ENCODE measurements around the gene SDS. TPM values are rescaled to one million over a fixed set of nuclear protein-coding genes. Genes with fewer than 3 reads are reported as not detected.

Gene SDS
- total and polyA plus RNA-seq, 2 donors (not counting 3 experiments of a cell fraction or from before 2014, with no cell fraction given) = not detected

DNA sequence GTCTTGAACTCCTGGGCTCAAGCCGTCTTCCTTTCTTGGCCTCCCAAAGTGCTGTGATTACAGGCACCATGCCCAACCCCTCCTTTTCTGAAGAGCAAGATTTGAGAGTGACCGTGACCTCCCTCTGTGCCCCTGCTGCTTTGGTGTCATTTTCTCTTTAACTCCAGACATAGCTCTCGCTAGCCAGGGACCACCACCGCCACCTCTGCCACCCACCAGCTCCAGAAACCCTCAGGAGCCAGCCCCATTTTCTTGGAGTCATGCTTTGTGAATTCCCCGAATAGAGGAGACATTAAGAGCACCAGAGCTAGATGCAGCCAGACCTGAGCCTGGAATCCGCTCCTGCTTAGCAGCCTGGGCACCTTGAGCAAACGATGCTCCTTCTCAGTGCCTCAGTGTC lies 36.6 kb upstream of the SDS start:
- intact Hi-C loops (cut with micrococcal nuclease) = no loop called here
- ChIA-PET CTCF (interaction anchor here (0.7 to 2.4 kb wide), 7 partner anchors 15 to 477 kb away, joined by 3 to 11 read pairs (median 5); no protein-coding TSS in a partner anchor), POLR2A (no interaction called here)
- no peak for FAIRE-seq
- no peaks in the 10 kb centered on the region for H3K36me3 ChIP-seq (ENCODE audit: control insufficient read depth in 2 of 2, extremely low read depth in 1 of 2, insufficient read depth in 2 of 2, low read length in 2 of 2)
- peaks cover 0 to 2% of the 10 kb centered on the region in 2 experiments for H3K27me3 ChIP-seq (ENCODE audit: control insufficient read depth in 2 of 2, insufficient read depth in 2 of 2, low read length in 2 of 2)
- H4K20me1 ChIP-seq (replicated peaks; ENCODE audit: control insufficient read depth, extremely low read depth, insufficient read depth, low read length) = no peaks in the 10 kb centered on the region
- no peak overlapping the region for H3K4me2 ChIP-seq (ENCODE audit: insufficient read depth, low read length)
- no peaks in the 10 kb centered on the region for H3K4me1 ChIP-seq (ENCODE audit: control insufficient read depth, extremely low read depth, insufficient read depth, low read length)
- no peak overlapping the region for H3K9ac ChIP-seq (replicated peaks; ENCODE audit: extremely low read depth, insufficient read depth, low read length)
- no TSS peak for BruUV-seq (replicated peaks)
- no peak overlapping the region for H2AFZ ChIP-seq (ENCODE audit: low read depth, low read length)
- no peaks in the 10 kb centered on the region for H3K9me3 ChIP-seq (replicated peaks; ENCODE audit: control insufficient read depth, insufficient read depth, low read length)
- no peak for DNase-seq (ENCODE audit: low read depth, low spot score)
- TF ChIP-seq POLR2AphosphoS5 (IDR thresholded peaks at IDR 0.05; ENCODE audit: insufficient read depth, low read depth, low read length) (no peak), JUN (IDR thresholded peaks at IDR 0.05; ENCODE audit: borderline replicate concordance, insufficient read depth, insufficient read length, low read depth) (no peak), POLR2A (IDR thresholded peaks at IDR 0.05; ENCODE audit: low read depth, low read length) (no peak), FOS (IDR thresholded peaks at IDR 0.05; ENCODE audit: borderline replicate concordance, insufficient read depth, low read length) (no peak), GATA2 (IDR thresholded peaks at IDR 0.05; ENCODE audit: insufficient read depth, insufficient read length, low read depth, low read length) (no peak), MYC (IDR thresholded peaks at IDR 0.05; ENCODE audit: low read depth, low read length) (no peak), EZH2 (IDR thresholded peaks at IDR 0.05; ENCODE audit: borderline replicate concordance, low read depth, low read length, severe bottlenecking) (no peak)
- TF ChIP-seq, protein P1, sequence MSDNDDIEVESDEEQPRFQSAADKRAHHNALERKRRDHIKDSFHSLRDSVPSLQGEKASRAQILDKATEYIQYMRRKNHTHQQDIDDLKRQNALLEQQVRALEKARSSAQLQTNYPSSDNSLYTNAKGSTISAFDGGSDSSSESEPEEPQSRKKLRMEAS (IDR thresholded peaks at IDR 0.05; ENCODE audit: insufficient read depth, insufficient read length) = no peak
- TF ChIP-seq, protein P2, sequence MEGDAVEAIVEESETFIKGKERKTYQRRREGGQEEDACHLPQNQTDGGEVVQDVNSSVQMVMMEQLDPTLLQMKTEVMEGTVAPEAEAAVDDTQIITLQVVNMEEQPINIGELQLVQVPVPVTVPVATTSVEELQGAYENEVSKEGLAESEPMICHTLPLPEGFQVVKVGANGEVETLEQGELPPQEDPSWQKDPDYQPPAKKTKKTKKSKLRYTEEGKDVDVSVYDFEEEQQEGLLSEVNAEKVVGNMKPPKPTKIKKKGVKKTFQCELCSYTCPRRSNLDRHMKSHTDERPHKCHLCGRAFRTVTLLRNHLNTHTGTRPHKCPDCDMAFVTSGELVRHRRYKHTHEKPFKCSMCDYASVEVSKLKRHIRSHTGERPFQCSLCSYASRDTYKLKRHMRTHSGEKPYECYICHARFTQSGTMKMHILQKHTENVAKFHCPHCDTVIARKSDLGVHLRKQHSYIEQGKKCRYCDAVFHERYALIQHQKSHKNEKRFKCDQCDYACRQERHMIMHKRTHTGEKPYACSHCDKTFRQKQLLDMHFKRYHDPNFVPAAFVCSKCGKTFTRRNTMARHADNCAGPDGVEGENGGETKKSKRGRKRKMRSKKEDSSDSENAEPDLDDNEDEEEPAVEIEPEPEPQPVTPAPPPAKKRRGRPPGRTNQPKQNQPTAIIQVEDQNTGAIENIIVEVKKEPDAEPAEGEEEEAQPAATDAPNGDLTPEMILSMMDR (IDR thresholded peaks at IDR 0.05; ENCODE audit: extremely low read depth in 1 of 2, insufficient read depth in 1 of 2, low read depth in 1 of 2, low read length in 2 of 2) = no peak
- H3K4me3 ChIP-seq (replicated peaks in 1 of 3; ENCODE audit: insufficient read depth in 1 of 3, low read depth in 1 of 3, low read length in 3 of 3) = no peak overlapping the region
- dilution Hi-C loops (cut with MboI; ENCODE audit: extremely low pct_ligation_motif_present, low sequenced_read_pairs) = no loop called here
- H3K9me1 ChIP-seq (replicated peaks; ENCODE audit: control insufficient read depth, extremely low read depth, insufficient read depth, low read length) = no peaks in the 10 kb centered on the region
- H3K79me2 ChIP-seq (ENCODE audit: control insufficient read depth, insufficient read depth, low read length) = no peaks in the 10 kb centered on the region
- no peak overlapping the region for H3K27ac ChIP-seq (ENCODE audit: insufficient read depth, low read depth, low read length)
